H9 (cell line): Measurements from ENCODE around the gene TRUB1. TPM values are rescaled to one million over a fixed set of nuclear protein-coding genes. Genes with fewer than 3 reads are reported as not detected.

Source experiments
- DNase-seq: peaks from one replicate; pipeline ENCODE4 v3.0.0-alpha.2; 2017
- H2AFZ ChIP-seq: one replicate; pipeline ENCODE4 v1.6.1; 2013; ENCODE audit warnings: mild to moderate bottlenecking, low read length, control low read depth, moderate library complexity
- H2AK5ac ChIP-seq: 2 replicates; pipeline ENCODE4 v1.6.1; 2013; ENCODE audit warnings: low read length, control low read depth, mixed read lengths; ENCODE audit not compliant: insufficient read length
- H2BK120ac ChIP-seq: one replicate; pipeline ENCODE4 v1.6.1; 2013; ENCODE audit warnings: low read depth, mild to moderate bottlenecking, low read length, control low read depth, inconsistent platforms; ENCODE audit not compliant: poor library complexity, severe bottlenecking
- H2BK12ac ChIP-seq: 2 replicates; pipeline ENCODE4 v1.6.1; 2013; ENCODE audit warnings: low read length, control low read depth, mixed read lengths, low read depth; ENCODE audit not compliant: insufficient read length
- H2BK15ac ChIP-seq: 2 replicates; pipeline ENCODE4 v1.6.1; 2013; ENCODE audit warnings: low read depth, low read length, control low read depth
- H2BK20ac ChIP-seq: one replicate; pipeline ENCODE4 v1.6.1; 2013; ENCODE audit warnings: low read depth, mild to moderate bottlenecking, low read length, control low read depth, inconsistent platforms; ENCODE audit not compliant: poor library complexity, severe bottlenecking
- H2BK5ac ChIP-seq: 2 replicates; pipeline ENCODE4 v1.6.1; 2013; ENCODE audit warnings: low read length, control low read depth, mixed read lengths; ENCODE audit not compliant: insufficient read length
- H3K14ac ChIP-seq: 2 replicates; pipeline ENCODE4 v1.6.1; 2013; ENCODE audit warnings: low read length, control low read depth; ENCODE audit not compliant: insufficient read depth
- H3K18ac ChIP-seq: 2 replicates; pipeline ENCODE4 v1.6.1; 2013; ENCODE audit warnings: low read depth, mild to moderate bottlenecking, mixed read lengths, low read length, control low read depth; ENCODE audit not compliant: insufficient read length
- H3K23ac ChIP-seq: 2 replicates; pipeline ENCODE4 v1.6.1; 2013; ENCODE audit warnings: low read length, control low read depth, mixed read lengths, low read depth; ENCODE audit not compliant: insufficient read length
- H3K23me2 ChIP-seq: 2 replicates; pipeline ENCODE4 v1.6.1; 2013; ENCODE audit warnings: low read depth, mild to moderate bottlenecking, mixed read lengths, low read length, control low read depth; ENCODE audit not compliant: insufficient read length, poor library complexity, severe bottlenecking
- H3K27ac ChIP-seq: 2 replicates; pipeline ENCODE4 v1.5.1; 2013; ENCODE audit warnings: low read length, control low read depth, mixed read lengths, low read depth; ENCODE audit not compliant: insufficient read length
- H3K27me3 ChIP-seq: 2 replicates; pipeline ENCODE4 v1.6.1; 2013; ENCODE audit warnings: low read length, control low read depth, inconsistent platforms; ENCODE audit not compliant: insufficient read depth
- H3K4ac ChIP-seq: 2 replicates; pipeline ENCODE4 v1.6.1; 2013; ENCODE audit warnings: low read depth, mild to moderate bottlenecking, control low read depth, inconsistent platforms, low read length, moderate library complexity
- H3K4me1 ChIP-seq: 2 replicates; pipeline ENCODE4 v1.6.1; 2013; ENCODE audit warnings: low read length, control low read depth, inconsistent platforms; ENCODE audit not compliant: insufficient read depth
- H3K4me2 ChIP-seq: 2 replicates; pipeline ENCODE4 v1.6.1; 2013; ENCODE audit warnings: low read length, control low read depth, mixed read lengths; ENCODE audit not compliant: insufficient read length, insufficient read depth
- H3K56ac ChIP-seq: 2 replicates; pipeline ENCODE4 v1.6.1; 2013; ENCODE audit warnings: low read depth, mild to moderate bottlenecking, mixed read lengths, low read length, control low read depth; ENCODE audit not compliant: insufficient read length
- H3K79me1 ChIP-seq: 2 replicates; pipeline ENCODE4 v1.6.1; 2013; ENCODE audit warnings: low read depth, mild to moderate bottlenecking, moderate library complexity, low read length, control low read depth, inconsistent platforms; ENCODE audit not compliant: insufficient read depth, poor library complexity, severe bottlenecking
- H3K79me2 ChIP-seq: 2 replicates; pipeline ENCODE4 v1.6.1; 2013; ENCODE audit warnings: low read length, control low read depth, inconsistent platforms; ENCODE audit not compliant: insufficient read depth
- H3K9ac ChIP-seq: 2 replicates; pipeline ENCODE4 v1.6.1; 2013; ENCODE audit warnings: low read length, control low read depth, mixed read lengths; ENCODE audit not compliant: insufficient read length; ENCODE audit errors: extremely low read depth
- H3K9me3 ChIP-seq: one replicate; pipeline ENCODE4 v1.6.1; 2013; ENCODE audit warnings: low read depth, low read length, inconsistent platforms; ENCODE audit not compliant: control insufficient read depth
- H3T11ph ChIP-seq: one replicate; pipeline ENCODE4 v1.6.1; 2013; ENCODE audit warnings: mild to moderate bottlenecking, low read length, control low read depth, inconsistent platforms
- H4K20me1 ChIP-seq: one replicate; pipeline ENCODE4 v1.6.1; 2013; ENCODE audit not compliant: control insufficient read depth, insufficient read length, insufficient read depth
- H4K5ac ChIP-seq: 2 replicates; pipeline ENCODE4 v1.6.1; 2013; ENCODE audit warnings: low read depth, mild to moderate bottlenecking, mixed read lengths, low read length, control low read depth; ENCODE audit not compliant: insufficient read length
- H4K8ac ChIP-seq: replicated peaks from 2 replicates; pipeline ENCODE4 v1.6.1; 2013; ENCODE audit warnings: low read length, control low read depth, mixed read lengths, low read depth; ENCODE audit not compliant: insufficient read length
- H4K91ac ChIP-seq: 2 replicates; pipeline ENCODE4 v1.6.1; 2013; ENCODE audit warnings: low read depth, mild to moderate bottlenecking, moderate library complexity, mixed read lengths, low read length, control low read depth; ENCODE audit not compliant: insufficient read length
- H3K27ac Mint-ChIP-seq, 3 experiments: 2 replicates in 2 of 3; 3 replicates in 1 of 3; pipeline ENCODE4 v1.8.0; 2020 to 2021; ENCODE audit warnings: mixed read lengths in 3 of 3, mild to moderate bottlenecking in 1 of 3, moderate library complexity in 1 of 3
- H3K27me3 Mint-ChIP-seq: 2 replicates; pipeline ENCODE4 v1.8.0; 2021; ENCODE audit warnings: low read depth, mild to moderate bottlenecking, moderate library complexity, mixed read lengths
- H3K36me3 Mint-ChIP-seq, 3 experiments: 2 replicates in 2 of 3; 3 replicates in 1 of 3; pipeline ENCODE4 v1.8.0; 2020 to 2021; ENCODE audit warnings: low read depth in 3 of 3, mixed read lengths in 3 of 3; ENCODE audit not compliant: insufficient read depth in 1 of 3
- H3K4me1 Mint-ChIP-seq, 2 experiments: 2 replicates each; pipeline ENCODE4 v1.8.0; 2020; ENCODE audit warnings: mixed read lengths in 2 of 2
- H3K4me3 Mint-ChIP-seq, 2 experiments: 2 replicates in 1 of 2; 3 replicates in 1 of 2; pipeline ENCODE4 v1.8.0; 2020 to 2021; ENCODE audit warnings: mild to moderate bottlenecking in 2 of 2, mixed read lengths in 2 of 2, moderate library complexity in 1 of 2
- H3K9me3 Mint-ChIP-seq, 2 experiments: 2 replicates in 1 of 2; 3 replicates in 1 of 2; pipeline ENCODE4 v1.8.0; 2020; ENCODE audit warnings: mild to moderate bottlenecking in 2 of 2, mixed read lengths in 2 of 2, moderate library complexity in 1 of 2
- WGBS: extraction: QIAGEN DNeasy Blood & Tissue Kit; methylation state at CpG from one replicate; pipeline ENCODE4 v1.1.7; 2013; ENCODE audit warnings: missing lambda C conversion rate, low lambda C conversion rate, mixed read lengths; ENCODE audit not compliant: insufficient read length; ENCODE audit errors: extremely low coverage; 5-methylcytosine and 5-hydroxymethylcytosine counted together
- total RNA-seq: library from RNA; stranded (reverse); gene quantifications from 2 replicates; pipeline ENCODE4 v1.2.1, GENCODE V29; 2021
- TF ChIP-seq, protein P1 (sequence below): fragments of 200-600 bp; sonication (generic); conservative IDR thresholded peaks from 3 replicates; pipeline ENCODE4 v1.8.0; 2021; ENCODE audit warnings: antibody characterized with exemption, mild to moderate bottlenecking

Gene TRUB1
- total RNA-seq, 1 experiment from 2014 or later, result 20.6 TPM

GRCh38 chr10:114908896-114909295 lies 29.1 kb upstream of the TRUB1 start:
- Histone ChIP-seq H3K79me2 (no peaks in the 10 kb centered on the region), H3K23me2 (no peaks in the 10 kb centered on the region), H3K27me3 (no peaks in the 10 kb centered on the region), H2BK12ac (no peak overlapping the region), H3K4ac (no peak overlapping the region), H4K8ac (no peak overlapping the region), H4K5ac (no peak overlapping the region), H3T11ph (no peak overlapping the region), H3K14ac (no peak overlapping the region), H2BK120ac (no peak overlapping the region), H2AFZ (no peak overlapping the region), H3K9ac (no peak overlapping the region), H2BK5ac (no peak overlapping the region), H3K4me2 (no peak overlapping the region), H4K91ac (no peak overlapping the region), H3K27ac (no peak overlapping the region), H3K4me1 (no peaks in the 10 kb centered on the region), H2AK5ac (no peak overlapping the region), H3K23ac (no peak overlapping the region), H3K56ac (no peak overlapping the region), H4K20me1 (no peaks in the 10 kb centered on the region), H3K79me1 (no peaks in the 10 kb centered on the region), H2BK15ac (no peak overlapping the region), H3K18ac (no peak overlapping the region), H2BK20ac (no peak overlapping the region), H3K9me3 (no peaks in the 10 kb centered on the region)
- no peak overlapping the region for H3K27ac Mint-ChIP-seq
- H3K9me3 Mint-ChIP-seq, result no peaks in the 10 kb centered on the region
- no peak for DNase-seq
- TF ChIP-seq, protein P1, sequence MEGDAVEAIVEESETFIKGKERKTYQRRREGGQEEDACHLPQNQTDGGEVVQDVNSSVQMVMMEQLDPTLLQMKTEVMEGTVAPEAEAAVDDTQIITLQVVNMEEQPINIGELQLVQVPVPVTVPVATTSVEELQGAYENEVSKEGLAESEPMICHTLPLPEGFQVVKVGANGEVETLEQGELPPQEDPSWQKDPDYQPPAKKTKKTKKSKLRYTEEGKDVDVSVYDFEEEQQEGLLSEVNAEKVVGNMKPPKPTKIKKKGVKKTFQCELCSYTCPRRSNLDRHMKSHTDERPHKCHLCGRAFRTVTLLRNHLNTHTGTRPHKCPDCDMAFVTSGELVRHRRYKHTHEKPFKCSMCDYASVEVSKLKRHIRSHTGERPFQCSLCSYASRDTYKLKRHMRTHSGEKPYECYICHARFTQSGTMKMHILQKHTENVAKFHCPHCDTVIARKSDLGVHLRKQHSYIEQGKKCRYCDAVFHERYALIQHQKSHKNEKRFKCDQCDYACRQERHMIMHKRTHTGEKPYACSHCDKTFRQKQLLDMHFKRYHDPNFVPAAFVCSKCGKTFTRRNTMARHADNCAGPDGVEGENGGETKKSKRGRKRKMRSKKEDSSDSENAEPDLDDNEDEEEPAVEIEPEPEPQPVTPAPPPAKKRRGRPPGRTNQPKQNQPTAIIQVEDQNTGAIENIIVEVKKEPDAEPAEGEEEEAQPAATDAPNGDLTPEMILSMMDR, result no peak
- peaks cover 3 to 8% of the 10 kb centered on the region in 2 experiments for H3K4me1 Mint-ChIP-seq
- no peak overlapping the region for H3K4me3 Mint-ChIP-seq
- no peaks in the 10 kb centered on the region for H3K36me3 Mint-ChIP-seq
- no CpG with 5 or more reads among the region's 5 CpGs for WGBS
- H3K27me3 Mint-ChIP-seq, result no peaks in the 10 kb centered on the region
